SK-N-SH (cell line): ENCODE data around the gene C1QTNF9B.

ENCODE experiments used
- EZH2phosphoT487 ChIP-seq: fragments of 200-600 bp; sonication (generic); IDR thresholded peaks from 2 replicates; pipeline ENCODE4 v1.6.1; 2017; ENCODE audit warnings: low read depth, mixed run types, mild to moderate bottlenecking, antibody characterized with exemption, moderate library complexity, borderline replicate concordance
- POLR2AphosphoS5 ChIP-seq: IDR thresholded peaks from 2 replicates; pipeline ENCODE4 v1.6.1; 2012; ENCODE audit warnings: low read depth, low read length

GRCh38 chr13:23921451-23921888, 24.2 kb upstream of the C1QTNF9B start:
- TF ChIP-seq EZH2phosphoT487 (no peak), POLR2AphosphoS5 (no peak)
